Inflammatory macrophage (primary cell): ENCODE measurements around the gene TRIML2.
"Not testable (repeated sequence)": the region's sequence is repeated elsewhere in the genome, so short reads cannot be mapped to it uniquely, and the experiment has no call there.

Experiments
- DNase-seq, 2 donors: peaks; one replicate each; pipeline ENCODE4 v3.0.0-alpha.2; 2020 to 2022

The TRIML2 gene

GRCh38 chr4:188106454-188106853 lies 2.9 kb downstream of the TRIML2 start:
- DNase-seq, result no peak

DNA sequence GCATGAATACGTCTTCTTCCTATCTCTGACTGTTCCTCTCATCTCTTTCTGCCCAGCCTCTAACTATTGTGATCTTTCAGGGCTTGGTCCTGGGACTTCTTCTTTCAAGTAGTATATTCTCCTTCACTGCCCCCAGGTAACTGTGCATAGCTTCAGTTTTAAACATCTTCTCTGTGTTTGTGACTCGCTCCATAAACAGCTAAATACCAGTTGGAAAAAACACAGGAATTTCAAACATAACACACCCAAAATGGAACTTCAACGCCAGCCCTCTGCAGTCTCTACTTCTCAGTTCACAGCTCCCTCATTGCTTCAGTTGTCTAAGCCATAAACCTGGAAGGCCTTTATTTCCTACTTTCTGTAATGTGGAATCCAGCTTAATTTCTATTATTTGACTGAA lies 16.6 kb downstream of the TRIML2 start:
- DNase-seq, result no peak

GRCh38 chr4:188086858-188087257 lies 22.5 kb downstream of the TRIML2 start:
- no peak for DNase-seq

- no peak for DNase-seq
These were observed 26.6 kb downstream of the TRIML2 start for GRCh38 chr4:188082796-188083195.

DNA sequence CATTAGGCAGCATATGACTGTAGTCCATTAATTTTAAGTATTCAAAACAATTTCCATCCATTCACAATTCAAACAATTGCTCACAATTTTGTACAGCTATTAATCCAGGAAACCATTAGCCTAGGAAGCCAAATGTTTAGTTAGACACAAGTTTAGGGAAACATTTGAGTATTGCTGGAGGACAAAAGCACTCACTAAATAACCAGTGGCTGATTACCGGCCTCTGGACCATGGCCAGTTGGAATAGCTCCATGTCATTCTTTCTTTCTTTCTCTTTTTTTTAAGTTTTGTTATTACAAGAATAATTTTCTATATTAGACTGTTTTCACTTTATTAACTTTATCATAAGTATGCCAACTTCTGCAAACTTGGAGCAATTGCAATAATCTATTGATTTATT lies 31.3 kb downstream of the TRIML2 start:
- no peak for DNase-seq

- no peak for DNase-seq
These were observed 33.2 kb downstream of the TRIML2 start for GRCh38 chr4:188076169-188076568.

- no peak for DNase-seq
These were observed 48.3 kb downstream of the TRIML2 start for GRCh38 chr4:188061083-188061482.

DNA sequence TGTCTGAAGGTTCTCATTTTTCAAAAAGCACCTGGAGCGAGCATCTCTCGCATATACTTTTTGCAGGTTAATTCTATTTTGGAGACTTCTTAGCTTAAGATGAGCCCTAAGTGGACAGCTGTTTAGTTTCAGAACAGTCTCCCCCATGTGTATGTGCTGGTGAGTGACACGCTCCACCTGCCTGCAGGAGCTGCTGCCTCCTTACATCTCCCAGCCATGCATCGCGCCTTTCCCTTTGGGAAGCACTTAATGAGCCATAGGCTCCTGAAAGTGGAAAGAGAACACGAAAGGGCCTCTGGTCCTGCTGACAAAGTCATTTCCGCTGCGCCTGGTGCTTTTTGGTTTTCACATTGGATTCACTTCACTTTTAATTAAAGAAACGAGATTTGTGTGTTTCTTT lies 56.1 kb downstream of the TRIML2 start:
- DNase-seq, result no peak

GRCh38 chr4:188046657-188047056 lies 62.7 kb downstream of the TRIML2 start:
- no peak for DNase-seq

- DNase-seq, result not testable (repeated sequence)
These were observed 63.9 kb downstream of the TRIML2 start for GRCh38 chr4:188045461-188045860.

DNA sequence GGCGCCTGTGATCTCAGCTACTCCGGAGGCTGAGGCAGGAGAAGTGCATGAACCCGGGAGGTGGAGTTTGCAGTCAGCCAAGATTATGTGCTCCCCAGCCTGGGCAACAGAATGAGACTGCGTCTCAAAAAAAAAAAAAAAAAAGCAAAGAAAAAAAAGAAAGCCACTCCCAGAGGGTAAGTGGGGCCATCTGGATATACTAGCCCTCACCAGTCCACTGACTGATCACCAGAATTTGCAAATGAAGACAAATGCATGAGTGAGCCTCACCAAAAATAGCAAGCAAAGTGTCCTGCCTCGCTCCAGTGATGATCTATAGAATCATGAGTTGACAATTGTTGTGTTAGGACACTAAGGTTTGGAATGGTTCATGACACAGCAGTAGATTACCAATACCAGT lies 66.2 kb downstream of the TRIML2 start:
- no peak for DNase-seq

GRCh38 chr4:188042191-188042590 lies 67.2 kb downstream of the TRIML2 start:
- DNase-seq, result no peak

GRCh38 chr4:188041721-188042120 lies 67.7 kb downstream of the TRIML2 start:
- DNase-seq, result no peak
